SK-N-SH (cell line): ENCODE results near the gene ATP13A4.

Source experiments
- EP300 ChIP-seq, 2 experiments: IDR thresholded peaks; 2 replicates each; pipeline versions ENCODE4 v1.4.0 to v1.6.1; 2012; ENCODE audit warnings: borderline replicate concordance in 1 of 2, low read depth in 1 of 2, low read length in 1 of 2
- EZH2phosphoT487 ChIP-seq: fragments of 200-600 bp; sonication (generic); IDR thresholded peaks from 2 replicates; pipeline ENCODE4 v1.6.1; 2017; ENCODE audit warnings: low read depth, mixed run types, mild to moderate bottlenecking, antibody characterized with exemption, moderate library complexity, borderline replicate concordance
- FOXM1 ChIP-seq: IDR thresholded peaks from 2 replicates; pipeline ENCODE4 v1.4.0; 2012; ENCODE audit warnings: low read depth, mild to moderate bottlenecking
- IRF3 ChIP-seq: fragments of 150-350 bp; IDR thresholded peaks from 2 replicates; pipeline ENCODE4 v1.6.1; 2016; ENCODE audit warnings: mild to moderate bottlenecking, low read depth, low read length
- REST ChIP-seq: IDR thresholded peaks from 2 replicates; pipeline ENCODE4 v1.6.1; 2012; ENCODE audit warnings: mild to moderate bottlenecking, low read depth, low read length, moderate library complexity
- TCF12 ChIP-seq: IDR thresholded peaks from 2 replicates; pipeline ENCODE4 v1.4.0; 2012
- ZBTB33 ChIP-seq: IDR thresholded peaks from 2 replicates; pipeline ENCODE4 v1.4.0; 2012; ENCODE audit warnings: low read depth, borderline replicate concordance
- TF ChIP-seq, protein P1 (sequence below): fragments of 200-600 bp; sonication (generic); IDR thresholded peaks from 2 replicates; pipeline ENCODE4 v1.6.1; 2017; ENCODE audit warnings: antibody characterized with exemption, mild to moderate bottlenecking, moderate library complexity
- TF ChIP-seq, protein P2 (sequence below): IDR thresholded peaks from 2 replicates; pipeline ENCODE4 v1.4.0; 2012; ENCODE audit warnings: low read depth, borderline replicate concordance

- TF ChIP-seq, protein P1, sequence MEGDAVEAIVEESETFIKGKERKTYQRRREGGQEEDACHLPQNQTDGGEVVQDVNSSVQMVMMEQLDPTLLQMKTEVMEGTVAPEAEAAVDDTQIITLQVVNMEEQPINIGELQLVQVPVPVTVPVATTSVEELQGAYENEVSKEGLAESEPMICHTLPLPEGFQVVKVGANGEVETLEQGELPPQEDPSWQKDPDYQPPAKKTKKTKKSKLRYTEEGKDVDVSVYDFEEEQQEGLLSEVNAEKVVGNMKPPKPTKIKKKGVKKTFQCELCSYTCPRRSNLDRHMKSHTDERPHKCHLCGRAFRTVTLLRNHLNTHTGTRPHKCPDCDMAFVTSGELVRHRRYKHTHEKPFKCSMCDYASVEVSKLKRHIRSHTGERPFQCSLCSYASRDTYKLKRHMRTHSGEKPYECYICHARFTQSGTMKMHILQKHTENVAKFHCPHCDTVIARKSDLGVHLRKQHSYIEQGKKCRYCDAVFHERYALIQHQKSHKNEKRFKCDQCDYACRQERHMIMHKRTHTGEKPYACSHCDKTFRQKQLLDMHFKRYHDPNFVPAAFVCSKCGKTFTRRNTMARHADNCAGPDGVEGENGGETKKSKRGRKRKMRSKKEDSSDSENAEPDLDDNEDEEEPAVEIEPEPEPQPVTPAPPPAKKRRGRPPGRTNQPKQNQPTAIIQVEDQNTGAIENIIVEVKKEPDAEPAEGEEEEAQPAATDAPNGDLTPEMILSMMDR, result no peak
- TF ChIP-seq FOXM1 (no peak), EZH2phosphoT487 (no peak), IRF3 (no peak), EP300 (IDR thresholded peaks at IDR 0.05; ENCODE audit: borderline replicate concordance in 1 of 2, low read depth in 1 of 2, low read length in 1 of 2) (no peak), TCF12 (no peak), ZBTB33 (no peak), REST (no peak)
- TF ChIP-seq, protein P2, sequence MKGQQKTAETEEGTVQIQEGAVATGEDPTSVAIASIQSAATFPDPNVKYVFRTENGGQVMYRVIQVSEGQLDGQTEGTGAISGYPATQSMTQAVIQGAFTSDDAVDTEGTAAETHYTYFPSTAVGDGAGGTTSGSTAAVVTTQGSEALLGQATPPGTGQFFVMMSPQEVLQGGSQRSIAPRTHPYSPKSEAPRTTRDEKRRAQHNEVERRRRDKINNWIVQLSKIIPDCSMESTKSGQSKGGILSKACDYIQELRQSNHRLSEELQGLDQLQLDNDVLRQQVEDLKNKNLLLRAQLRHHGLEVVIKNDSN, result no peak
Measured at GRCh38 chr3:193483988-193484539, 70.6 kb downstream of the ATP13A4 start.
